PC-9 (cell line): Measurements from ENCODE around the gene NBEAL2. TPM values are rescaled to one million over a fixed set of nuclear protein-coding genes. Genes with fewer than 3 reads are reported as not detected.

Source experiments
- BruUV-seq: library from RNA; stranded (reverse); fragments of 400-500 nt; replicated peaks from 2 replicates; lab custom pipeline; 2021; lab: Mats Ljungman, UMichigan
- CTCF ChIA-PET: fragments of 300-600 bp; sonication (Branson Sonifier 250); formaldehyde crosslinking; loops from one replicate; lab custom pipeline; 2022; ENCODE audit warnings: antibody characterized with exemption; lab: Charles Lee
- POLR2A ChIA-PET: fragments of 300-600 bp; sonication (Branson Sonifier 250); formaldehyde crosslinking; loops from one replicate; lab custom pipeline; 2022; ENCODE audit warnings: antibody characterized with exemption; ENCODE audit not compliant: unreplicated experiment; lab: Charles Lee
- DNase-seq, 2 experiments: peaks; one replicate each; pipeline versions ENCODE4 v3.0.0 to v3.0.0-alpha.2; 2015 to 2022; ENCODE audit warnings: mixed read lengths in 1 of 2
- H2AFZ ChIP-seq: fragments of 200-600 bp; sonication (generic); 2 replicates; pipeline ENCODE4 v1.8.1; 2017; ENCODE audit warnings: antibody characterized with exemption
- H3F3A ChIP-seq: fragments of 200-600 bp; sonication (generic); 2 replicates; pipeline ENCODE4 v1.8.1; 2017; ENCODE audit warnings: antibody characterized with exemption, mild to moderate bottlenecking, low read depth; ENCODE audit not compliant: insufficient read depth
- H3K27ac ChIP-seq: fragments of 200-600 bp; sonication (generic); 2 replicates; pipeline ENCODE4 v1.6.1; 2016; ENCODE audit warnings: mixed run types
- H3K27me3 ChIP-seq: fragments of 200-600 bp; sonication (generic); 2 replicates; pipeline ENCODE4 v1.6.1; 2016; ENCODE audit warnings: low read depth, mixed run types; ENCODE audit not compliant: insufficient read depth
- H3K36me3 ChIP-seq: fragments of 200-600 bp; sonication (generic); 2 replicates; pipeline ENCODE4 v1.6.1; 2016; ENCODE audit warnings: low read depth, mixed run types
- H3K4me1 ChIP-seq: fragments of 200-600 bp; sonication (generic); replicated peaks from 2 replicates; pipeline ENCODE4 v1.6.1; 2016; ENCODE audit warnings: mixed run types; ENCODE audit not compliant: insufficient read depth
- H3K4me2 ChIP-seq: fragments of 200-600 bp; sonication (generic); 2 replicates; pipeline ENCODE4 v1.6.1; 2017; ENCODE audit warnings: mixed run types
- H3K4me3 ChIP-seq: fragments of 200-600 bp; sonication (generic); 2 replicates; pipeline ENCODE4 v1.6.1; 2016; ENCODE audit warnings: mixed run types
- H3K79me2 ChIP-seq: fragments of 200-600 bp; sonication (generic); 2 replicates; pipeline ENCODE4 v1.6.1; 2017; ENCODE audit warnings: low read depth, mixed run types
- H3K9me2 ChIP-seq: fragments of 200-600 bp; sonication (generic); 2 replicates; pipeline ENCODE4 v1.8.1; 2017; ENCODE audit warnings: mild to moderate bottlenecking; ENCODE audit not compliant: insufficient read depth
- H3K9me3 ChIP-seq: fragments of 200-600 bp; sonication (generic); 2 replicates; pipeline ENCODE4 v1.8.1; 2016; ENCODE audit warnings: low read depth; ENCODE audit not compliant: insufficient read depth
- H4K20me1 ChIP-seq: fragments of 200-600 bp; sonication (generic); 2 replicates; pipeline ENCODE4 v1.8.1; 2017; ENCODE audit not compliant: insufficient read depth
- EZH2 ChIP-seq: fragments of 200-600 bp; sonication (generic); IDR thresholded peaks from 2 replicates; pipeline ENCODE4 v1.8.0; 2017; ENCODE audit warnings: antibody characterized with exemption, low read depth
- intact Hi-C: fragments of 100-400 bp; cut with micrococcal nuclease; formaldehyde crosslinking; loops from one replicate; pipeline ENCODE4 v1.10.0; 2022; ENCODE audit not compliant: unreplicated experiment
- total RNA-seq: library from RNA; stranded (reverse); gene quantifications from 2 replicates; pipeline ENCODE4 v1.2.3, GENCODE V29; 2021
- TF ChIP-seq, protein P1 (sequence below): fragments of 200-600 bp; sonication (generic); conservative IDR thresholded peaks from 2 replicates; pipeline ENCODE4 v1.6.1; 2017; ENCODE audit warnings: mixed run types, antibody characterized with exemption, mild to moderate bottlenecking, moderate library complexity

The NBEAL2 gene
- total RNA-seq, 1 experiment from 2014 or later = 81.0 TPM

DNA sequence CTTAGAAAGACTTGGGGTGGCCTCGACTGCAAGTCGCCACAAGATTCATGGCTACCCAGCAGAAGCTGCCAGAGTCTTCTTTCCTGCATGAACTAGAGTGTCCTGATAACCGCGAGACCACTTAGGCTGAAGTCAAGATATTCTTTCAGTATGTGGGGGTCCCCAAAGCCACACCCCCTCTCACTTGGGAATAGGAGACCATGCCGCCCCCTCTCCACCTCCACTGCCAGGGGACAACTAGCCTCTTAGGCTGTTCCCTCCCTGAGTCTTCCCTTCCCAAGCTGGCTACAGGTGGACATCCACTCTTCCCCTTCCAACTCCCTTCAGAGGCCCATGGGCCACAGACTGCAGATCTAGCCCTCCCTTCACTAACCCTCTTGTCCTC is 1.7 kb upstream of the NBEAL2 start:
- Histone ChIP-seq H4K20me1 (peaks cover 21% of the 10 kb centered on the region), H3F3A (peaks cover 19% of the 10 kb centered on the region), H3K9me3 (no peaks in the 10 kb centered on the region), H3K4me2 (peak overlapping the region; percentile 38), H3K4me1 (peaks cover 52% of the 10 kb centered on the region), H3K27ac (peak overlapping the region; percentile 54), H3K9me2 (no peaks in the 10 kb centered on the region), H3K79me2 (peaks cover 51% of the 10 kb centered on the region), H3K36me3 (no peaks in the 10 kb centered on the region; the same call in 1 of the 2 replicates), H3K27me3 (no peaks in the 10 kb centered on the region), H3K4me3 (no peak overlapping the region), H2AFZ (no peak overlapping the region)
- no peak for DNase-seq
- BruUV-seq = no TSS peak
- intact Hi-C loops = loop anchor here (2.0 kb wide), 1 partner anchor 285 kb away; the partner anchor contains the start of gene ALS2CL
- ChIA-PET POLR2A (no interaction called here), CTCF (no interaction called here)
- TF ChIP-seq, protein P1, sequence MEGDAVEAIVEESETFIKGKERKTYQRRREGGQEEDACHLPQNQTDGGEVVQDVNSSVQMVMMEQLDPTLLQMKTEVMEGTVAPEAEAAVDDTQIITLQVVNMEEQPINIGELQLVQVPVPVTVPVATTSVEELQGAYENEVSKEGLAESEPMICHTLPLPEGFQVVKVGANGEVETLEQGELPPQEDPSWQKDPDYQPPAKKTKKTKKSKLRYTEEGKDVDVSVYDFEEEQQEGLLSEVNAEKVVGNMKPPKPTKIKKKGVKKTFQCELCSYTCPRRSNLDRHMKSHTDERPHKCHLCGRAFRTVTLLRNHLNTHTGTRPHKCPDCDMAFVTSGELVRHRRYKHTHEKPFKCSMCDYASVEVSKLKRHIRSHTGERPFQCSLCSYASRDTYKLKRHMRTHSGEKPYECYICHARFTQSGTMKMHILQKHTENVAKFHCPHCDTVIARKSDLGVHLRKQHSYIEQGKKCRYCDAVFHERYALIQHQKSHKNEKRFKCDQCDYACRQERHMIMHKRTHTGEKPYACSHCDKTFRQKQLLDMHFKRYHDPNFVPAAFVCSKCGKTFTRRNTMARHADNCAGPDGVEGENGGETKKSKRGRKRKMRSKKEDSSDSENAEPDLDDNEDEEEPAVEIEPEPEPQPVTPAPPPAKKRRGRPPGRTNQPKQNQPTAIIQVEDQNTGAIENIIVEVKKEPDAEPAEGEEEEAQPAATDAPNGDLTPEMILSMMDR = no peak
- no peak for TF ChIP-seq EZH2

DNA sequence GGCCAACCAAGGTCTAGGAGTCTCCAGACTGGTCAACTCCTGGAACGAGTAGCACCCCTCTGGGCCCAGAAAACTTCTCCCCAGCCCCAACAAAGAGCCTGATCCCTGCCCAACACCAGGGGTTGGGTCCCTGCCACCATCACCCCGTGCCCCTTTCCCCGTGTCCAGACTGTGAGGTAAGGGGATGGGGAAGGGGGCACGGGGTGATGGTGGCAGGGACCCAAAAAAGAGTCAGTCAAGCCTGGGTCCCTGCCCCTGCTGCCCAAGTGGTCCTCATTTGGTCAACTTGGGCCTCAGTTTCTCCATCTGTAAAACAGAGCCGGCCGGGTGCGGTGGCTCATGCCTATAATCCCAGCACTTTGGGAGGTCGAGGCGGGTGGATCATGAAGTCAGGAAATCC is 1.1 kb upstream of the NBEAL2 start:
- ChIA-PET POLR2A (no interaction called here), CTCF (no interaction called here)
- Histone ChIP-seq H3K27me3 (no peaks in the 10 kb centered on the region), H3K4me1 (peaks cover 55% of the 10 kb centered on the region), H3K27ac (no peak overlapping the region), H4K20me1 (peaks cover 18% of the 10 kb centered on the region), H3K9me3 (no peaks in the 10 kb centered on the region), H3F3A (peaks cover 19% of the 10 kb centered on the region), H3K36me3 (no peaks in the 10 kb centered on the region; the same call in 1 of the 2 replicates), H3K4me3 (no peak overlapping the region), H3K9me2 (no peaks in the 10 kb centered on the region), H3K79me2 (peaks cover 45% of the 10 kb centered on the region), H2AFZ (no peak overlapping the region), H3K4me2 (peak overlapping the region; percentile 97; the same call in 1 of the 2 replicates)
- BruUV-seq = no TSS peak
- DNase-seq = no peak
- intact Hi-C loops = no loop called here
- TF ChIP-seq, protein P1 = no peak
- no peak for TF ChIP-seq EZH2

DNA sequence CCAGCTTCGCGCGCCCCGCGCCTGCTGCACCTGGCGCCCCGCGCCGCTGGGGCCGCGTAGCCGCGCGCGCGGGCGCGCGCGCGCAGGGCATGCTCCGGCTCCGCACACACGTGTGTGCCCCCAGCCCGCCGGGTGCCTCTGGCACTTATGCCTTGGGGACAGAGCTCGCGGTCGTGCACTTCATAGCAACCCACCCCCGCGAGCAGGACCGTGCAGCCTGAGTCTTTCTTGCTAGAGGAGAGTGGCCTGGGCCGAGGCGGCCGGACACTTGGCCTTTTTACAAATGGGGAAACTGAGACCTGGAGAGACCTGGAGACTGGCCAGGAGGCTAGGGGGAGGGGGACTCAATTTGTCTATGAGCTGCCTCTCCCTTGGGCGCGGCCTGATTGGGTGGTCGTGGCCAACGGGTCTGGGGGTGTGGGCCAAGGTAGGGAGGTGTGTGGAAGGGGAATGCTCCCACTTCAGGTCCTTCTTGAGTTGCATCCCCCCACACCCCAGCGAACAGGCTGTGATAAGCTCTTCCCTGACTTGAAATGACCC is 562 bp downstream of the NBEAL2 start:
- intact Hi-C loops = loop anchor here (1.0 kb wide), 3 partner anchors 32 to 49 kb away; no protein-coding TSS in a partner anchor
- TF ChIP-seq EZH2 = no peak
- TF ChIP-seq, protein P1 = no peak
- H3K9me3 ChIP-seq = no peaks in the 10 kb centered on the region
- H3K4me3 ChIP-seq = peak overlapping the region; percentile 85
- POLR2A ChIA-PET = interaction anchor here (0.5 to 0.8 kb wide), 4 partner anchors 33 to 289 kb away, joined by 4 to 7 read pairs (median 6); no protein-coding TSS in a partner anchor
- CTCF ChIA-PET = interaction anchor here (0.5 to 0.6 kb wide), 4 partner anchors 23 to 399 kb away, joined by 4 to 8 read pairs (median 5); no protein-coding TSS in a partner anchor
- H2AFZ ChIP-seq = peak overlapping the region; percentile 67; the same call in 1 of the 2 replicates
- peaks cover 19% of the 10 kb centered on the region for H3F3A ChIP-seq
- no peak for DNase-seq
- H4K20me1 ChIP-seq = peaks cover 2% of the 10 kb centered on the region; the same call in 1 of the 2 replicates
- no peak overlapping the region for H3K27ac ChIP-seq
- peak overlapping the region; percentile 86 for H3K4me2 ChIP-seq
- no peaks in the 10 kb centered on the region for H3K9me2 ChIP-seq
- H3K4me1 ChIP-seq = peaks cover 49% of the 10 kb centered on the region
- no peaks in the 10 kb centered on the region for H3K36me3 ChIP-seq
- peaks cover 28% of the 10 kb centered on the region for H3K79me2 ChIP-seq
- BruUV-seq = no TSS peak
- no peaks in the 10 kb centered on the region for H3K27me3 ChIP-seq
